COLO668 (cell line): ENCODE results near the gene TP53TG5.

Source experiments
- DNase-seq: peaks from one replicate; lab custom pipeline; 2025; ENCODE audit not compliant: unreplicated experiment; lab: John Stamatoyannopoulos, UW

TP53TG5 gene

GRCh38 chr20:45346851-45347250 is 31.3 kb downstream of the TP53TG5 start:
- no peak for DNase-seq

DNA sequence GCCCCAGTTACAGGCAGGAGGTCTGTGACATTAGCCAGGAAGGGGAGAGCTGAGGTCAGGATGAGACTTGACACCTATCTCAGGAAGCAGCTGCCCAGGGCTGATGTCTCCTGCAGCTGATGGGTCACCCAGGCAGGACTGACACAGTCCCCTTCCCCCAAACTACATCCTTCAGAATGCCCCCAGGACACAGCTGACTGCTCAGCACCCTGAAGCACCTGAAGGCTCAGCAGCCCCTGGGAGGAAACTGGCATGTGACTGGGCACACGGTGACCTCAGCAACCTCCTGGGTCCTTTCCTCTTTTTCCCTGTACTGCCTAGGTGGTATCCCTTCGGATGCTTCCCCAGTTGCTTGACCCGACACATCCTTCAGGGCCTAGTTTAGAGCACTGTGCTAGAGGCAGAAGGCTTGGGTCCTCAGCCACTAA is 31.8 kb downstream of the TP53TG5 start:
- peak; percentile 42 for DNase-seq

- DNase-seq, result peak; percentile 59
These were observed 32.8 kb downstream of the TP53TG5 start for GRCh38 chr20:45345104-45345936.

- peak; percentile 47 for DNase-seq
These were observed 33.8 kb downstream of the TP53TG5 start for GRCh38 chr20:45344168-45344860.

GRCh38 chr20:45343532-45344167 is 34.5 kb downstream of the TP53TG5 start:
- DNase-seq, result peak; percentile 76

- no peak for DNase-seq
These were observed 35.1 kb downstream of the TP53TG5 start for GRCh38 chr20:45342855-45343531.

GRCh38 chr20:45341939-45342854 is 35.9 kb downstream of the TP53TG5 start:
- peak; percentile 70 for DNase-seq

- DNase-seq, result peak; percentile 45
These were observed 36.6 kb downstream of the TP53TG5 start for GRCh38 chr20:45341579-45341938.

DNA sequence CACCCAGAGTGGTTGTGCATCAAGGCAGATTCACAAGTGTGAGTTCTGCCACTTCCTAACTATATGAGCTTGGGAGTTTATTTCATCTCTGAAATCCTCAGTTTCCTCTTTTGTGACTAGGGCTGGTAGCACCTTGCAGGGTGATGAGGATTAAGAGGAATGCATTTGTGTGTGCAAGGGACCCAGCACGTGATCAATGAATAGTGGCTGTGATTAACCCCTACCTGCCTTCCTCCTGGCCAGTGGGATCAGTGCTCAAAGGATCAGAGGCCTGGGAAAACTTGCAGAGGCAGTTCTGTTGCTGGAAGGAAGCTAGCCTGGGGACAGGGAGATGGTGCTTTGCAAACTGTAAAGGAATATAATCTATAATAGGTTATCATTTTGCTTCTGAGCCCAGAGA is 37.2 kb downstream of the TP53TG5 start:
- peak; percentile 18 for DNase-seq

- DNase-seq, result peak; percentile 60
These were observed 37.8 kb downstream of the TP53TG5 start for GRCh38 chr20:45340236-45340847.

DNA sequence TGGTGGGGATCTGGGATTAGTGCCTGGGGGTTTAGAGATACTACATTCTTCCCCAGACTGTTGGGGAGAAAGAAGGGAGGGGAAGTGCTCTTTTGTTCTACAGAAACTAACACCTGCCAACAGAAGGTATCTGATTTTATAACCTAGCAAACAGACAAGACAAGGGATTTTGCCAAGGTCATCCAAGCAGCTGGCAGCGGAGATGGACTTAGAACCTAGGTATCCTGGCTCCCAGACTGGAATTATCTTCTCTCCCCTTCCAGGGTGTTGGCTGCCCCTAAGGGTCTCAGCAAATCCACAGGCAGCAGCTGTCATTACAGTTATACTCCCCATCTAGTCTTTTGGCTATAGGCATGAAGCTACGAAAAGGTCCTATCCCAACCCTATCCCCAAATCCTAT is 38.3 kb downstream of the TP53TG5 start:
- DNase-seq, result peak; percentile 63

DNA sequence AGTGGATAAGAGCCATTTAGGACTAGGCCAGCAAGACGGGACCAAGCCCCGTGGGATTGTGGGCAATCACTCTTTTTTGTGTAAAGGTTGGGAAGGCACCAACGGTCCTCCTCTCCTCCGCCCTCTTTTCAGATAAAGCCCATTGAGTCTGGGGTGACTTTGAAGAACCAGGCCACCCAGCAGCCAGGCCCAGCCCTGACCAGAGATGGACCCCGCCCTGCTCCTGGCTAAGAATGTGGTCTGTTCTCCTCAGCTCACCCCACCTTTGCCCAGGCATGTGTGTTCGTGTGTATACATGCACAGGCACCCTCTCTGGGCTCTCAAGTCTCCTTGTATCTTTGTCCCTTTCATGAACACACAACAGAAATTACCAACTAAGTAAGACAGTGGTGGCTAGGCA is 39.0 kb downstream of the TP53TG5 start:
- DNase-seq, result no peak

DNA sequence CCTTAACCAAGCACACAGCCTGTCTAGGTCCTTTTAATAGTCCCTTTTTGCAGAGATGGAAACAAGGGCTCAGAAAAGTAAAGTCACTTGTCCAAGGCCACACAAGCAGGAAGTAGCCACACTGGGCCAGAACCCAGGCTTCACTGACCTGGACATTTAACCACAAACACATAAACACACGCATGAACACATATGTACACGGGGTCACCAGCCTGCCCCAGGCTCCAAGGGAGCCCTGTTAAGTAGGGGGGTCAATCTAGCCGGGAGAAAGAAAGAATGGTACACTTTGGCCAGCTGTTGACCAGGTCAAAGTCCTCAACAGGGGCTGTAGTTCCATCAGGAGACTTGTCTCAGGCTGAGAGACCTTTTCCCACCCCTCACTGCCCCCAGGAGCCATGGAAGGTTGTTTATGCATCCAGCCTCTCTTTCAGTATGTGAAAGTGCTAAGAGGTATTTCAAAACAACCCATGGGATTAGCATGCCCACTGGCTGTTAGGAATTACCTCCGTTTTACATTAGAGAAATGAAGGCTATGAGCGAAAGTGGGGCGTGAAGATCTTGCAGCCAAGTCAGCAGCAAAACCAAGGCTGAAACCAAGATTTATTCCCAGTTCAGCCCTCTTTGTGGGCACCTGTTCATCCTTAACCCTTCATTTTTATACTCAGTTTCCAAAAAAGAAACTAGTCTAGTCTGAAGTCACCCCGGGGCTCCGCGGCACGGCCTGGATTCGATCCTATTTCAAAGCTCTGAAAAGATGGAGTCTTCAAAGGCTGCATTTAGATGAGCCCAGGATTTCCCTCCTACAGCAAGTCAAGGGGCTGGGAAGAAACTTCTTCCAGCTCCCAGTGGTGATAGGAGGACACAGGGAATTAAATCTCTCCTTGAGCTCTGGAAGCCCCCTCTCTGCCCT is 39.7 kb downstream of the TP53TG5 start:
- no peak for DNase-seq

- peak; percentile 39 for DNase-seq
These were observed 40.6 kb downstream of the TP53TG5 start for GRCh38 chr20:45337367-45338120.

- DNase-seq, result peak; percentile 22
These were observed 41.4 kb downstream of the TP53TG5 start for GRCh38 chr20:45336530-45337366.

- no peak for DNase-seq
These were observed 47.6 kb downstream of the TP53TG5 start for GRCh38 chr20:45330476-45330875.
